Keratinocyte (primary cell): ENCODE data around the gene POU2F2. TPM values are rescaled to one million over a fixed set of nuclear protein-coding genes. Genes with fewer than 3 reads are reported as not detected.

Source experiments
- DNase-seq: peaks from one replicate; pipeline ENCODE4 v3.0.0-alpha.2; 2011; ENCODE audit warnings: low read depth, missing footprints, low spot score
- FAIRE-seq: peaks from 2 replicates; lab custom pipeline; 2011; peaks lifted over from hg19 to GRCh38; lab: Jason Lieb, UNC
- H2AFZ ChIP-seq: 2 replicates; pipeline ENCODE4 v1.6.0; 2012; ENCODE audit warnings: low read length, control low read depth, inconsistent platforms; ENCODE audit not compliant: control insufficient read depth
- H3K27ac ChIP-seq: 2 replicates; pipeline ENCODE4 v1.5.1; 2011; ENCODE audit warnings: low read length; ENCODE audit not compliant: control insufficient read depth, insufficient read depth
- H3K27me3 ChIP-seq: 3 replicates; pipeline ENCODE4 v1.6.0; 2011; ENCODE audit warnings: low read length; ENCODE audit not compliant: control insufficient read depth, insufficient read depth; ENCODE audit errors: extremely low read depth
- H3K36me3 ChIP-seq, 2 experiments: 2 replicates in 1 of 2; 3 replicates in 1 of 2; pipeline ENCODE4 v1.5.1; 2011; ENCODE audit warnings: low read length in 2 of 2, mild to moderate bottlenecking in 1 of 2; ENCODE audit not compliant: control insufficient read depth in 2 of 2, insufficient read depth in 2 of 2; ENCODE audit errors: extremely low read depth in 1 of 2
- H3K4me1 ChIP-seq: 3 replicates; pipeline ENCODE4 v1.5.1; 2011; ENCODE audit warnings: low read length; ENCODE audit not compliant: control insufficient read depth, insufficient read depth; ENCODE audit errors: extremely low read depth
- H3K4me2 ChIP-seq: 3 replicates; pipeline ENCODE4 v1.6.0; 2011; ENCODE audit warnings: low read depth, low read length; ENCODE audit not compliant: control insufficient read depth, insufficient read depth; ENCODE audit errors: extremely low read depth
- H3K4me3 ChIP-seq, 3 experiments: fragments of 200-600 bp in 1 of 3; sonication (generic) in 1 of 3; 2 replicates in 2 of 3; 3 replicates in 1 of 3; pipeline ENCODE4 v1.5.1; 2011 to 2016; ENCODE audit warnings: low read length in 3 of 3, mild to moderate bottlenecking in 3 of 3, control low read depth in 2 of 3, inconsistent platforms in 1 of 3, low read depth in 1 of 3, mixed read lengths in 1 of 3, mixed run types in 1 of 3, moderate library complexity in 1 of 3; ENCODE audit not compliant: control insufficient read depth in 2 of 3, insufficient read depth in 2 of 3; ENCODE audit errors: extremely low read depth in 1 of 3
- H3K79me2 ChIP-seq: 2 replicates; pipeline ENCODE4 v1.6.0; 2012; ENCODE audit warnings: low read length; ENCODE audit not compliant: control insufficient read depth, insufficient read depth
- H3K9ac ChIP-seq: 3 replicates; pipeline ENCODE4 v1.6.0; 2011; ENCODE audit warnings: low read length; ENCODE audit not compliant: control insufficient read depth, insufficient read depth; ENCODE audit errors: extremely low read depth
- H3K9me1 ChIP-seq: 3 replicates; pipeline ENCODE4 v1.6.0; 2011; ENCODE audit warnings: low read length; ENCODE audit not compliant: control insufficient read depth, insufficient read depth; ENCODE audit errors: extremely low read depth
- H3K9me3 ChIP-seq: 2 replicates; pipeline ENCODE4 v1.5.1; 2012; ENCODE audit warnings: low read depth, low read length; ENCODE audit not compliant: control insufficient read depth
- H4K20me1 ChIP-seq: 3 replicates; pipeline ENCODE4 v1.6.0; 2011; ENCODE audit warnings: low read length; ENCODE audit not compliant: control insufficient read depth, insufficient read depth; ENCODE audit errors: extremely low read depth
- CTCF ChIP-seq, 3 experiments: IDR thresholded peaks in 1 of 3; conservative IDR thresholded peaks in 1 of 3; optimal IDR thresholded peaks in 1 of 3; 2 replicates in 2 of 3; 3 replicates in 1 of 3; pipeline versions ENCODE3 to v1.5.1; 2011; ENCODE audit warnings: low read length in 3 of 3, mild to moderate bottlenecking in 3 of 3, moderate library complexity in 2 of 3, control low read depth in 1 of 3, inconsistent platforms in 1 of 3; ENCODE audit not compliant: insufficient read depth in 2 of 3; ENCODE audit errors: extremely low read depth in 1 of 3
- EZH2 ChIP-seq: IDR thresholded peaks from one replicate; pipeline ENCODE4 v1.6.1; 2012; ENCODE audit warnings: inconsistent platforms, mild to moderate bottlenecking, low read length, moderate library complexity
- dilution Hi-C: fragments of 300-500 bp; cut with MboI; formaldehyde crosslinking; loops from one replicate; pipeline ENCODE4 v1.7.0; 2020; ENCODE audit warnings: low sequenced_read_pairs; ENCODE audit not compliant: extremely low pct_ligation_motif_present
- polyA plus RNA-seq, 5 experiments: library from polyadenylated mRNA; depleted of rRNA in 3 of 5; stranded (reverse) in 3 of 5; stranded (forward) in 1 of 5; unstranded in 1 of 5; fragments of >200 nt; gene quantifications; 1 replicate in 1 of 5; 2 replicates in 3 of 5; 3 replicates in 1 of 5; pipeline versions ENCODE4 v1.2.1 to v1.2.3, GENCODE V29; 2011 to 2012; ENCODE audit warnings: missing spikeins in 2 of 5, low read depth in 1 of 5, low replicate concordance in 1 of 5

The POU2F2 gene
- polyA plus RNA-seq, 1 donor (not counting 4 experiments of a cell fraction or from before 2014, with no cell fraction given) = 7.0 TPM

- Histone ChIP-seq H3K4me3 (no peak overlapping the region), H4K20me1 (no peaks in the 10 kb centered on the region), H3K36me3 (peaks cover 0 to 7% of the 10 kb centered on the region in 2 experiments), H3K27me3 (no peaks in the 10 kb centered on the region), H2AFZ (no peak overlapping the region), H3K4me2 (no peak overlapping the region), H3K9me3 (no peaks in the 10 kb centered on the region), H3K9me1 (no peaks in the 10 kb centered on the region), H3K79me2 (no peaks in the 10 kb centered on the region), H3K9ac (no peak overlapping the region), H3K27ac (no peak overlapping the region), H3K4me1 (peaks cover 51% of the 10 kb centered on the region)
- DNase-seq = no peak
- TF ChIP-seq CTCF (optimal IDR thresholded peaks at IDR 0.05 in 1 of 3, IDR thresholded peaks at IDR 0.05 in 1 of 3, conservative IDR thresholded peaks at IDR 0.05 in 1 of 3; ENCODE audit: extremely low read depth in 1 of 3, insufficient read depth in 2 of 3, low read length in 3 of 3) = peak; percentile 8 to 28 (median 28)
- TF ChIP-seq EZH2 = no peak
- no peak for FAIRE-seq
- dilution Hi-C loops = no loop called here
Measured at GRCh38 chr19:42116308-42117075, 15.8 kb downstream of the POU2F2 start.

- FAIRE-seq = no peak
- H3K9me3 ChIP-seq = no peaks in the 10 kb centered on the region
- no peaks in the 10 kb centered on the region for H3K9me1 ChIP-seq
- TF ChIP-seq EZH2 (no peak), CTCF (optimal IDR thresholded peaks at IDR 0.05 in 1 of 3, IDR thresholded peaks at IDR 0.05 in 1 of 3, conservative IDR thresholded peaks at IDR 0.05 in 1 of 3; ENCODE audit: extremely low read depth in 1 of 3, insufficient read depth in 2 of 3, low read length in 3 of 3) (no peak)
- dilution Hi-C loops = no loop called here
- H3K79me2 ChIP-seq = no peaks in the 10 kb centered on the region
- H3K4me1 ChIP-seq = peaks cover 51% of the 10 kb centered on the region
- H3K4me3 ChIP-seq = no peak overlapping the region
- no peaks in the 10 kb centered on the region for H4K20me1 ChIP-seq
- H2AFZ ChIP-seq = no peak overlapping the region
- H3K27me3 ChIP-seq = no peaks in the 10 kb centered on the region
- no peak for DNase-seq
- H3K9ac ChIP-seq = no peak overlapping the region
- no peak overlapping the region for H3K4me2 ChIP-seq
- H3K27ac ChIP-seq = no peak overlapping the region
- H3K36me3 ChIP-seq = peaks cover 0 to 7% of the 10 kb centered on the region in 2 experiments
Measured at GRCh38 chr19:42115705-42116104, 16.5 kb downstream of the POU2F2 start.
